Measurements from ENCODE around the gene ALDOB.
"Not testable (repeated sequence)": the region's sequence is repeated elsewhere in the genome, so short reads cannot be mapped to it uniquely, and the experiment has no call there.

ALDOB gene

GRCh38 chr9:101419863-101420262 lies 15.7 kb downstream of the ALDOB start:
- no peak for DNase-seq

GRCh38 chr9:101418518-101419430 lies 16.8 kb downstream of the ALDOB start:
- no peak for DNase-seq

- no peak for DNase-seq
Measured at GRCh38 chr9:101417977-101418376, 17.6 kb downstream of the ALDOB start.

GRCh38 chr9:101417389-101417788 lies 18.2 kb downstream of the ALDOB start:
- DNase-seq = no peak

GRCh38 chr9:101415578-101415977 lies 20.0 kb downstream of the ALDOB start:
- no peak for DNase-seq

- no peak for DNase-seq
Measured at GRCh38 chr9:101414839-101415238, 20.7 kb downstream of the ALDOB start.

- DNase-seq = no peak
Measured at GRCh38 chr9:101409079-101409477, 26.5 kb downstream of the ALDOB start.

- no peak for DNase-seq
Measured at GRCh38 chr9:101408374-101409078, 27.0 kb downstream of the ALDOB start.

- DNase-seq = no peak
Measured at GRCh38 chr9:101403516-101404285, 31.9 kb downstream of the ALDOB start.

GRCh38 chr9:101400120-101400519 lies 35.5 kb downstream of the ALDOB start:
- DNase-seq = no peak

- no peak for DNase-seq
Measured at GRCh38 chr9:101399643-101399970, 36.0 kb downstream of the ALDOB start.

GRCh38 chr9:101398930-101399642 lies 36.5 kb downstream of the ALDOB start:
- DNase-seq = no peak

GRCh38 chr9:101398068-101398929 lies 37.3 kb downstream of the ALDOB start, which contains the start of the genes MRPL50 and ZNF189:
MRPL50 (minus strand) TSS chr9:101398618; CDS start chr9:101398592, 26 bp downstream.
ZNF189 (plus strand) TSS chr9:101398851; CDS start chr9:101399157, 306 bp downstream.
- DNase-seq = peak; percentile 97

- no peak for DNase-seq
Measured at GRCh38 chr9:101397746-101398067, 37.9 kb downstream of the ALDOB start.

GRCh38 chr9:101394687-101395086 lies 40.9 kb downstream of the ALDOB start:
- no peak for DNase-seq

GRCh38 chr9:101393135-101393534 lies 42.4 kb downstream of the ALDOB start:
- DNase-seq = no peak

GRCh38 chr9:101388507-101388993 lies 47.0 kb downstream of the ALDOB start:
- DNase-seq = no peak

- no peak for DNase-seq
Measured at GRCh38 chr9:101387871-101388506, 47.6 kb downstream of the ALDOB start.

GRCh38 chr9:101384873-101385536 lies 50.6 kb downstream of the ALDOB start, which contains the start of gene BAAT:
BAAT (minus strand) TSS chr9:101385006; CDS start chr9:101371404, 13,602 bp downstream.
- not testable (repeated sequence) for DNase-seq

GRCh38 chr9:101383361-101383760 lies 52.2 kb downstream of the ALDOB start:
- no peak for DNase-seq

All from activated CD4-positive, alpha-beta T cell treated with anti-CD3 and anti-CD28 coated beads for 48 hours (primary cell).